Lung microvascular endothelial cell (primary cell): Measurements from ENCODE around the gene TTC21A. TPM values are rescaled to one million over a fixed set of nuclear protein-coding genes. Genes with fewer than 3 reads are reported as not detected.

Source experiments
- DNase-seq, 2 donors: peaks; one replicate each; pipeline versions ENCODE4 v3.0.0 to v3.0.0-alpha.2; 2010; ENCODE audit warnings: low read depth in 2 of 2
- total RNA-seq: library from RNA; depleted of rRNA; stranded (reverse); fragments of >200 nt; gene quantifications from 2 replicates; pipeline ENCODE4 v1.2.1, GENCODE V29; 2014

The TTC21A gene
- total RNA-seq, 1 donor from 2014 or later = 1.6 TPM

GRCh38 chr3:39137991-39138803, 30.7 kb downstream of the TTC21A start:
- DNase-seq = no peak

- no peak for DNase-seq
These were observed 31.4 kb downstream of the TTC21A start for GRCh38 chr3:39138804-39139415.

GRCh38 chr3:39139442-39139841, 32.0 kb downstream of the TTC21A start:
- no peak for DNase-seq

GRCh38 chr3:39140341-39140971, 33.0 kb downstream of the TTC21A start:
- DNase-seq = no peak

- peak; percentile 28 to 38 for DNase-seq
These were observed 33.9 kb downstream of the TTC21A start for GRCh38 chr3:39141171-39141995.

- DNase-seq = no peak
These were observed 34.6 kb downstream of the TTC21A start for GRCh38 chr3:39142067-39142466.

- no peak for DNase-seq
These were observed 35.8 kb downstream of the TTC21A start for GRCh38 chr3:39143051-39143885.

- no peak for DNase-seq
These were observed 36.7 kb downstream of the TTC21A start for GRCh38 chr3:39144095-39144747.

- DNase-seq = no peak
These were observed 37.4 kb downstream of the TTC21A start for GRCh38 chr3:39144748-39145380.

- DNase-seq = peak; percentile 51 to 71
These were observed 38.6 kb downstream of the TTC21A start for GRCh38 chr3:39146083-39146501.

- peak; percentile 92 to 99 for DNase-seq
These were observed 39.4 kb downstream of the TTC21A start for GRCh38 chr3:39146611-39147591.

- peak; percentile 59 to 96 for DNase-seq
These were observed 40.4 kb downstream of the TTC21A start for GRCh38 chr3:39147711-39148434.

GRCh38 chr3:39148435-39149058, 41.1 kb downstream of the TTC21A start:
- peak in 1 of 2 donors; percentile 47 for DNase-seq

- DNase-seq = no peak
These were observed 41.6 kb downstream of the TTC21A start for GRCh38 chr3:39149059-39149455.

- no peak for DNase-seq
These were observed 42.1 kb downstream of the TTC21A start for GRCh38 chr3:39149498-39150147.

GRCh38 chr3:39150148-39150802, 42.8 kb downstream of the TTC21A start:
- peak; percentile 52 to 67 for DNase-seq
